HepG2 (cell line): ENCODE measurements around the gene PHKB. TPM values are rescaled to one million over a fixed set of nuclear protein-coding genes. Genes with fewer than 3 reads are reported as not detected.

Source experiments
- ATF6 ChIP-seq: sonication (generic); formaldehyde crosslinking; conservative IDR thresholded peaks from 2 replicates; pipeline ENCODE4 v1.4.0; 2020; ENCODE audit warnings: missing genetic modification reagents
- ELK4 ChIP-seq: sonication (generic); formaldehyde crosslinking; IDR thresholded peaks from 2 replicates; pipeline ENCODE4 v1.9.0; 2021; ENCODE audit warnings: missing genetic modification reagents, borderline replicate concordance
- GATA4 ChIP-seq: sonication (generic); IDR thresholded peaks from 2 replicates; pipeline ENCODE4 v1.6.1; 2016; ENCODE audit warnings: antibody characterized with exemption, low read depth, borderline replicate concordance
- HMG20A ChIP-seq: IDR thresholded peaks from 2 replicates; pipeline ENCODE4 v1.6.1; 2016; ENCODE audit warnings: borderline replicate concordance
- HMGA1 ChIP-seq: sonication (generic); formaldehyde crosslinking; conservative IDR thresholded peaks from 2 replicates; pipeline ENCODE4 v1.4.0; 2020; ENCODE audit warnings: missing genetic modification reagents
- KDM6A ChIP-seq: IDR thresholded peaks from 2 replicates; pipeline ENCODE4 v1.6.1; 2016; ENCODE audit warnings: low read depth
- NAIF1 ChIP-seq: sonication (generic); formaldehyde crosslinking; IDR thresholded peaks from 2 replicates; pipeline ENCODE4 v1.5.0; 2020; ENCODE audit warnings: mild to moderate bottlenecking, missing genetic modification reagents, borderline replicate concordance
- RCOR2 ChIP-seq: IDR thresholded peaks from 2 replicates; pipeline ENCODE4 v1.6.1; 2016; ENCODE audit warnings: missing biosample characterization, missing genetic modification reagents
- RFX1 ChIP-seq: fragments of 450-650 bp; IDR thresholded peaks from 2 replicates; pipeline ENCODE4 v1.6.1; 2017
- TFDP2 ChIP-seq: sonication (generic); formaldehyde crosslinking; IDR thresholded peaks from 2 replicates; pipeline ENCODE4 v1.4.0; 2020; ENCODE audit warnings: missing genetic modification reagents
- ZFP36L2 ChIP-seq: sonication (generic); formaldehyde crosslinking; IDR thresholded peaks from 2 replicates; pipeline ENCODE4 v1.4.0; 2020; ENCODE audit warnings: missing genetic modification reagents
- ZNF329 ChIP-seq: sonication (generic); formaldehyde crosslinking; IDR thresholded peaks from 2 replicates; pipeline ENCODE4 v1.9.0; 2021; ENCODE audit warnings: low read depth, mild to moderate bottlenecking, missing genetic modification reagents
- ZNF468 ChIP-seq: sonication (generic); formaldehyde crosslinking; IDR thresholded peaks from 2 replicates; pipeline ENCODE4 v1.8.0; 2022; ENCODE audit warnings: mild to moderate bottlenecking, moderate library complexity, missing genetic modification reagents
- ZNF782 ChIP-seq: sonication (generic); formaldehyde crosslinking; IDR thresholded peaks from 2 replicates; pipeline ENCODE4 v1.4.0; 2020; ENCODE audit warnings: missing genetic modification reagents, mild to moderate bottlenecking, borderline replicate concordance
- ZNF850 ChIP-seq: sonication (generic); formaldehyde crosslinking; conservative IDR thresholded peaks from 2 replicates; pipeline ENCODE4 v1.9.0; 2021; ENCODE audit warnings: mild to moderate bottlenecking, missing genetic modification reagents
- polyA plus RNA-seq, 8 experiments: library from polyadenylated mRNA; depleted of rRNA in 3 of 8; stranded (reverse) in 7 of 8; unstranded in 1 of 8; fragments of >200 nt; fragmentation: Illumina TruSeq in 4 of 8; extraction: Trizol in 4 of 8; gene quantifications; 2 replicates each; pipeline versions ENCODE4 v1.2.1 to v1.2.3, GENCODE V29; 2011 to 2016; ENCODE audit warnings: low read depth in 4 of 8, missing spikeins in 1 of 8, mixed read lengths in 1 of 8; ENCODE audit not compliant: insufficient read depth in 1 of 8
- total RNA-seq, 5 experiments: library from RNA; depleted of rRNA; stranded (reverse); fragments of >200 nt; fragmentation: Illumina TruSeq; extraction: Trizol; gene quantifications; 2 replicates each; pipeline ENCODE4 v1.2.3, GENCODE V29; 2016; ENCODE audit warnings: low read depth in 1 of 5
- TF ChIP-seq, protein P1 (sequence below), 2 experiments: IDR thresholded peaks; 2 replicates each; pipeline ENCODE4 v1.6.1; 2011 to 2012; ENCODE audit warnings: low read length in 2 of 2, borderline replicate concordance in 1 of 2, low read depth in 1 of 2, mild to moderate bottlenecking in 1 of 2, moderate library complexity in 1 of 2
- TF ChIP-seq, protein P2 (sequence below): sonication (generic); formaldehyde crosslinking; IDR thresholded peaks from 2 replicates; pipeline ENCODE4 v1.5.0; 2020; ENCODE audit warnings: mild to moderate bottlenecking, missing genetic modification reagents
- TF ChIP-seq, protein P3 (sequence below): sonication (generic); formaldehyde crosslinking; IDR thresholded peaks from 2 replicates; pipeline ENCODE4 v1.9.0; 2022; ENCODE audit warnings: missing genetic modification reagents, mild to moderate bottlenecking, borderline replicate concordance

The PHKB gene
- total and polyA plus RNA-seq, 2 of the 13 experiments (the other 11 are each of a cell fraction or from before 2014, with no cell fraction given): 66.0 to 80.8 TPM

- no peak for TF ChIP-seq TFDP2
- no peak for TF ChIP-seq ZNF782 (CRISPR knock-in tag)
- TF ChIP-seq RCOR2: peak; percentile 94
- TF ChIP-seq KDM6A: 0 out of 2 replicates have a peak, but pooled peaks have one; percentile 53
- TF ChIP-seq ZNF329 (CRISPR knock-in tag): no peak
- TF ChIP-seq, protein P1, sequence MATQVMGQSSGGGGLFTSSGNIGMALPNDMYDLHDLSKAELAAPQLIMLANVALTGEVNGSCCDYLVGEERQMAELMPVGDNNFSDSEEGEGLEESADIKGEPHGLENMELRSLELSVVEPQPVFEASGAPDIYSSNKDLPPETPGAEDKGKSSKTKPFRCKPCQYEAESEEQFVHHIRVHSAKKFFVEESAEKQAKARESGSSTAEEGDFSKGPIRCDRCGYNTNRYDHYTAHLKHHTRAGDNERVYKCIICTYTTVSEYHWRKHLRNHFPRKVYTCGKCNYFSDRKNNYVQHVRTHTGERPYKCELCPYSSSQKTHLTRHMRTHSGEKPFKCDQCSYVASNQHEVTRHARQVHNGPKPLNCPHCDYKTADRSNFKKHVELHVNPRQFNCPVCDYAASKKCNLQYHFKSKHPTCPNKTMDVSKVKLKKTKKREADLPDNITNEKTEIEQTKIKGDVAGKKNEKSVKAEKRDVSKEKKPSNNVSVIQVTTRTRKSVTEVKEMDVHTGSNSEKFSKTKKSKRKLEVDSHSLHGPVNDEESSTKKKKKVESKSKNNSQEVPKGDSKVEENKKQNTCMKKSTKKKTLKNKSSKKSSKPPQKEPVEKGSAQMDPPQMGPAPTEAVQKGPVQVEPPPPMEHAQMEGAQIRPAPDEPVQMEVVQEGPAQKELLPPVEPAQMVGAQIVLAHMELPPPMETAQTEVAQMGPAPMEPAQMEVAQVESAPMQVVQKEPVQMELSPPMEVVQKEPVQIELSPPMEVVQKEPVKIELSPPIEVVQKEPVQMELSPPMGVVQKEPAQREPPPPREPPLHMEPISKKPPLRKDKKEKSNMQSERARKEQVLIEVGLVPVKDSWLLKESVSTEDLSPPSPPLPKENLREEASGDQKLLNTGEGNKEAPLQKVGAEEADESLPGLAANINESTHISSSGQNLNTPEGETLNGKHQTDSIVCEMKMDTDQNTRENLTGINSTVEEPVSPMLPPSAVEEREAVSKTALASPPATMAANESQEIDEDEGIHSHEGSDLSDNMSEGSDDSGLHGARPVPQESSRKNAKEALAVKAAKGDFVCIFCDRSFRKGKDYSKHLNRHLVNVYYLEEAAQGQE (IDR thresholded peaks at IDR 0.05; ENCODE audit: borderline replicate concordance in 1 of 2, low read depth in 1 of 2, low read length in 2 of 2): peak in 1 of 2 experiments; percentile 15; a peak in 1 of 4 replicates
- TF ChIP-seq ZFP36L2 (CRISPR knock-in tag): no peak
- TF ChIP-seq ZNF850 (CRISPR knock-in tag): no peak
- no peak for TF ChIP-seq ATF6 (CRISPR knock-in tag)
- TF ChIP-seq NAIF1 (CRISPR knock-in tag): no peak; the same call in 1 of the 2 replicates
- peak; percentile 65; the same call in 1 of the 2 replicates for TF ChIP-seq GATA4
- TF ChIP-seq RFX1: no peak
- TF ChIP-seq ELK4 (CRISPR knock-in tag): no peak
- TF ChIP-seq ZNF468: no peak
- TF ChIP-seq, protein P2, sequence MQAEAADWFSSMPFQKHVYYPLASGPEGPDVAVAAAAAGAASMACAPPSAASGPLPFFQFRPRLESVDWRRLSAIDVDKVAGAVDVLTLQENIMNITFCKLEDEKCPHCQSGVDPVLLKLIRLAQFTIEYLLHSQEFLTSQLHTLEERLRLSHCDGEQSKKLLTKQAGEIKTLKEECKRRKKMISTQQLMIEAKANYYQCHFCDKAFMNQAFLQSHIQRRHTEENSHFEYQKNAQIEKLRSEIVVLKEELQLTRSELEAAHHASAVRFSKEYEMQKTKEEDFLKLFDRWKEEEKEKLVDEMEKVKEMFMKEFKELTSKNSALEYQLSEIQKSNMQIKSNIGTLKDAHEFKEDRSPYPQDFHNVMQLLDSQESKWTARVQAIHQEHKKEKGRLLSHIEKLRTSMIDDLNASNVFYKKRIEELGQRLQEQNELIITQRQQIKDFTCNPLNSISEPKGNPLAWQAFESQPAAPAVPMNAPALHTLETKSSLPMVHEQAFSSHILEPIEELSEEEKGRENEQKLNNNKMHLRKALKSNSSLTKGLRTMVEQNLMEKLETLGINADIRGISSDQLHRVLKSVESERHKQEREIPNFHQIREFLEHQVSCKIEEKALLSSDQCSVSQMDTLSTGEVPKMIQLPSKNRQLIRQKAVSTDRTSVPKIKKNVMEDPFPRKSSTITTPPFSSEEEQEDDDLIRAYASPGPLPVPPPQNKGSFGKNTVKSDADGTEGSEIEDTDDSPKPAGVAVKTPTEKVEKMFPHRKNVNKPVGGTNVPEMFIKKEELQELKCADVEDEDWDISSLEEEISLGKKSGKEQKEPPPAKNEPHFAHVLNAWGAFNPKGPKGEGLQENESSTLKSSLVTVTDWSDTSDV (CRISPR knock-in tag): no peak
- TF ChIP-seq, protein P3, sequence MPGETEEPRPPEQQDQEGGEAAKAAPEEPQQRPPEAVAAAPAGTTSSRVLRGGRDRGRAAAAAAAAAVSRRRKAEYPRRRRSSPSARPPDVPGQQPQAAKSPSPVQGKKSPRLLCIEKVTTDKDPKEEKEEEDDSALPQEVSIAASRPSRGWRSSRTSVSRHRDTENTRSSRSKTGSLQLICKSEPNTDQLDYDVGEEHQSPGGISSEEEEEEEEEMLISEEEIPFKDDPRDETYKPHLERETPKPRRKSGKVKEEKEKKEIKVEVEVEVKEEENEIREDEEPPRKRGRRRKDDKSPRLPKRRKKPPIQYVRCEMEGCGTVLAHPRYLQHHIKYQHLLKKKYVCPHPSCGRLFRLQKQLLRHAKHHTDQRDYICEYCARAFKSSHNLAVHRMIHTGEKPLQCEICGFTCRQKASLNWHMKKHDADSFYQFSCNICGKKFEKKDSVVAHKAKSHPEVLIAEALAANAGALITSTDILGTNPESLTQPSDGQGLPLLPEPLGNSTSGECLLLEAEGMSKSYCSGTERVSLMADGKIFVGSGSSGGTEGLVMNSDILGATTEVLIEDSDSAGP (CRISPR knock-in tag): no peak
- TF ChIP-seq HMGA1: no peak
- peak; percentile 95 for TF ChIP-seq HMG20A (CRISPR knock-in tag)
Measured at GRCh38 chr16:47475786-47476185, 14.7 kb downstream of the PHKB start (continued).
